ENCODE measurements around the gene GPC2.

DNA sequence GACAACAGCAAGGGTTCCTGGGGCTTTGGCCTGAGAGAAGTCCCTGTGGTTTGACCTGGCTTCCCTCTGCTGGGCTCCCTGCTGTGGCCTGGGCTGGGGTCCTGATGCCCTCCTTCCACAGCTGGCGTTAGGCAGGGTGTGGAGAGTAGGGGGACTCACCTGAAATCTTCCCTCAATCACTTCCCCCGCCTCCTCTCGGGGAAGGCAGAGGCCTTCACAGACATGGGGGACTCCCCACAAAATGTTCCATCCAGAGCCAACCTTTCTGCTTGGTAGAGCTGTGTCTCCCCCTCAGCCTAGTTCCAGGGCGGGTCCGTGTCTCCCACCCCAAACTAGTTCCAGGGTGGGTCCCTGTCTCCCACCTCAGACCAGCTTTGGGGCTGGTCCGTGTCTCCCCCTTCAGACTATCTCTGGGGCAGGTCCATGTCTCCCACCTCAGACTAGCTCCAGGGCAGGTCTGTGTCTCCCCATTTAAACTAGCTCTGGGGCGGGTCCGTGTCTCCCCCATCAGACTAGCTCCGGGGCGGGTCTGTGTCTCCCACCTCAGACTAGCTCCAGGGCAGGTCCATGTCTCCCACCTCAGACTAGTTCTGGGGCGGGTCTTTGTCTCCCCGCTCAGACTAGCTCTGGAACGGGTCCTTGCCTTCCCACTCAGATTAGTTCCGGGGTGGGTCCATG, 44.7 kb upstream of the GPC2 start:
- TF ChIP-seq CTCF (IDR thresholded peaks at IDR 0.05) = no peak
- no peak for TF ChIP-seq POLR2A (IDR thresholded peaks at IDR 0.05)
